Esophagus squamous epithelium (tissue), 5 donors: ENCODE measurements around the gene SIGLEC9. TPM values are rescaled to one million over a fixed set of nuclear protein-coding genes. Genes with fewer than 3 reads are reported as not detected.
A peak's percentile ranks its signal among the peaks of the same experiment; 100 is the strongest.

Source experiments
- DNase-seq: peaks from one replicate; lab custom pipeline; 2025; lab: John Stamatoyannopoulos, UW
- H3K27ac ChIP-seq, 4 donors: fragments of 200-600 bp; sonication (generic); one replicate each; pipeline ENCODE4 v1.5.1; 2016 to 2019; ENCODE audit warnings: mild to moderate bottlenecking in 1 of 4
- H3K27me3 ChIP-seq, 4 donors: fragments of 200-600 bp; sonication (generic); 1 replicate in 3 of 4; 2 replicates in 1 of 4; pipeline versions ENCODE4 v1.5.1 to v1.6.0; 2017 to 2021; ENCODE audit warnings: antibody characterized with exemption in 1 of 4
- H3K36me3 ChIP-seq, 3 donors: fragments of 200-600 bp; sonication (generic); one replicate each; pipeline ENCODE4 v1.5.1; 2016 to 2019
- H3K4me1 ChIP-seq, 3 donors: fragments of 200-600 bp; sonication (generic); one replicate each; pipeline ENCODE4 v1.5.1; 2017 to 2019
- H3K4me3 ChIP-seq, 4 donors: fragments of 200-600 bp; sonication (generic); 1 replicate in 3 of 4; 2 replicates in 1 of 4; pipeline ENCODE4 v1.5.1; 2016 to 2019; ENCODE audit warnings: mild to moderate bottlenecking in 2 of 4, moderate library complexity in 1 of 4
- H3K9me3 ChIP-seq, 3 donors: fragments of 200-600 bp; sonication (generic); one replicate each; pipeline ENCODE4 v1.5.1; 2016 to 2019
- POLR2A ChIP-seq, 4 donors: fragments of 450-650 bp; IDR thresholded peaks; one replicate each; pipeline ENCODE4 v1.6.1; 2017; ENCODE audit warnings: antibody characterized with exemption in 4 of 4, mild to moderate bottlenecking in 4 of 4, moderate library complexity in 3 of 4
- WGBS, 2 donors: methylation state at CpG; one replicate each; pipeline ENCODE4 v1.1.5; 2018; 5-methylcytosine and 5-hydroxymethylcytosine counted together
- intact Hi-C: fragments of 100-400 bp; cut with DNase I; formaldehyde crosslinking; loops from one replicate; pipeline ENCODE4 v1.15.0; 2022
- total RNA-seq, 4 donors: library from RNA; depleted of rRNA; stranded (reverse); fragments of >200 nt; gene quantifications; one replicate each; pipeline ENCODE4 v1.1.0, GENCODE V29; 2016
- TF ChIP-seq, protein P1 (sequence below), 6 experiments: fragments of 450-650 bp in 4 of 6; fragments of 200-600 bp in 2 of 6; sonication (generic) in 2 of 6; IDR thresholded peaks; one replicate each; pipeline ENCODE4 v1.5.1; 2016 to 2019; ENCODE audit warnings: antibody characterized with exemption in 6 of 6, mild to moderate bottlenecking in 4 of 6, moderate library complexity in 4 of 6
- donor health status: DM: yes; HTN: yes; CAD: no.

SIGLEC9 gene
- total RNA-seq, 4 donors from 2014 or later: 0.49 to 4.4 (median 2.4) TPM

DNA sequence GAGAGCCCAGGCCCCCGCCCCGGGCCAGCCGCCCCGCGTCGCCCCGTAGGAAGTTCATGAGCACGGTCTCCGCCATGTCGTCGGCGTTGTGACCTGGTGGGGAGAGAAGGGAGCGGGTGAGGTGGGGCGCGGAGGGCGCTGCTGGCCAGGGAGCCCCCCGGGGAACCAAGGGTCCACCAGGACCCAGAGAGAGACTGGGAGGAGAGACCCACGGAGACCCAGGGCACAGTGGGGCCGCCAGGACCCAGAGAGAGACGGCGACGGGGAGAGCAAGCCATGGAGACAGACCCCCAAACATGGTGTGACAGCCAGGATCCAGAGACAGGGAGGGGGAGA is 25.7 kb upstream of the SIGLEC9 start:
- intact Hi-C loops: loop anchor here (5.0 kb wide), 1 partner anchor 172 kb away; no protein-coding TSS in a partner anchor
- H3K27ac ChIP-seq: no peak overlapping the region
- H3K27me3 ChIP-seq: no peaks in the 10 kb centered on the region
- peaks cover 3 to 68% (median 4%) of the 10 kb centered on the region in 3 donors for H3K36me3 ChIP-seq
- peaks cover 0 to 44% (median 7%) of the 10 kb centered on the region in 3 donors for H3K4me1 ChIP-seq
- 95% methylated on average over 3 of the region's 22 CpGs; no CpG with 5 or more reads in 1 of the 2 donors for WGBS, 2 donors
- TF ChIP-seq POLR2A (IDR thresholded peaks at IDR 0.05): no peak
- TF ChIP-seq, protein P1, sequence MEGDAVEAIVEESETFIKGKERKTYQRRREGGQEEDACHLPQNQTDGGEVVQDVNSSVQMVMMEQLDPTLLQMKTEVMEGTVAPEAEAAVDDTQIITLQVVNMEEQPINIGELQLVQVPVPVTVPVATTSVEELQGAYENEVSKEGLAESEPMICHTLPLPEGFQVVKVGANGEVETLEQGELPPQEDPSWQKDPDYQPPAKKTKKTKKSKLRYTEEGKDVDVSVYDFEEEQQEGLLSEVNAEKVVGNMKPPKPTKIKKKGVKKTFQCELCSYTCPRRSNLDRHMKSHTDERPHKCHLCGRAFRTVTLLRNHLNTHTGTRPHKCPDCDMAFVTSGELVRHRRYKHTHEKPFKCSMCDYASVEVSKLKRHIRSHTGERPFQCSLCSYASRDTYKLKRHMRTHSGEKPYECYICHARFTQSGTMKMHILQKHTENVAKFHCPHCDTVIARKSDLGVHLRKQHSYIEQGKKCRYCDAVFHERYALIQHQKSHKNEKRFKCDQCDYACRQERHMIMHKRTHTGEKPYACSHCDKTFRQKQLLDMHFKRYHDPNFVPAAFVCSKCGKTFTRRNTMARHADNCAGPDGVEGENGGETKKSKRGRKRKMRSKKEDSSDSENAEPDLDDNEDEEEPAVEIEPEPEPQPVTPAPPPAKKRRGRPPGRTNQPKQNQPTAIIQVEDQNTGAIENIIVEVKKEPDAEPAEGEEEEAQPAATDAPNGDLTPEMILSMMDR (IDR thresholded peaks at IDR 0.05): no peak
- H3K4me3 ChIP-seq: peak overlapping the region in 1 of 4 donors; percentile 41
- DNase-seq: no peak
- H3K9me3 ChIP-seq: no peaks in the 10 kb centered on the region

DNA sequence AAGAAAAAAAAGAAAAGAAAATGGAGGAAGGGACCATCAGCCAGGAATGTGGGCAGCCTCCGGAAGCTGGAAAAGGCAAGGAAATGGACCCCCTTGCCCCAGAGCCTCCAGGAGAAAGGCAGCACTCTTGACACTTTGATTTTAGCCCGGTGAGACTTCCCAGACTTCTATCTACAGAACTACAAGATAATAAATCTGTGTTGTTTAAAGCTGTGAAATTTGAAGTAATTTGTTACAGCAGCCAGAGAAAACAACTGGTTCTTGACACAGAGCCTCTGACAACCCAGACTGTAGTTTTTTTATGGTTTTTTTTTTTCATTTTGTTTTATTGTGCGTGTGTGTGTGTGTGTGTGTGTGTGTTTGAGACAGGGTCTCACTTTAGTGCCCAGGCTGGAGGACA is 24.1 kb upstream of the SIGLEC9 start:
- intact Hi-C loops: no loop called here
- peaks cover 5 to 83% (median 5%) of the 10 kb centered on the region in 3 donors for H3K36me3 ChIP-seq

DNA sequence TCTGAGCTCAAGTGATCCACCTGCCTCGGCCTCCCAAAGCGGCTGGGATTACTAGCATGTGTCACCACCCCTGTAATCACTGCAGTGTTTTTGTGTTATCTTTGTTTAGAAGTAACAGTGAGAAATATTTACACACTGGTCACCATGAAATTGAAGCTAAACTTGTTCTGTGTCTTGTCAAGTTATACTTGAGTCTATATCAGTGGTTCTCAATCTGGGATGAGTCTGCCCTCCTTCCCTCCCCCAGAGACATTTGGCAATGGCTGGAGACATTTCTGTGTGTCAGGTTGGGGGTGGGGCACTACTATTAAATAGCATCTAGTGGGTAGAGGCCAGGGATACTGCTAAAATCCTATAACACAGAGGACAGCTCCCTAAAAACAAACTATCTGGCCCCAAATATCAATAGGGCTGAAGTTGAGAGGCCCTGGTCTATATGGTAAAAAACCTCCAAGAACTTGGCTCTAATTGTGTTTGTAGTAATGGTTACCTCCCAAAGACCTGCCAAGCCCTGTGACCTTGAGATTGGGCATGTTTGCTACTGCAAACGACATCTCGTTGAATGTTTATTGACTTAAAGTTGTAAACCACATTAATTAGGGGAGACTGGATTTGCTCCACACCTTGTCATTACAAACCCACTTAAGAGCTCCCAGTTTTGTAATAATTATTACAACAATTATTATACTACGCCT is 23.4 kb upstream of the SIGLEC9 start:
- H3K4me3 ChIP-seq: no peak overlapping the region
- no peak for DNase-seq
- H3K4me1 ChIP-seq: peaks cover 0 to 33% (median 7%) of the 10 kb centered on the region in 3 donors
- intact Hi-C loops: no loop called here
- TF ChIP-seq, protein P1 (IDR thresholded peaks at IDR 0.05): no peak
- TF ChIP-seq POLR2A (IDR thresholded peaks at IDR 0.05): no peak
- peaks cover 5 to 83% (median 5%) of the 10 kb centered on the region in 3 donors for H3K36me3 ChIP-seq
- 67 to 69% methylated on average over 5 of the region's 5 CpGs for WGBS, 2 donors
- H3K9me3 ChIP-seq: no peaks in the 10 kb centered on the region
- no peak overlapping the region for H3K27ac ChIP-seq
- H3K27me3 ChIP-seq: no peaks in the 10 kb centered on the region

More for the DNA sequence above, 24.1 kb upstream of the SIGLEC9 start:
- DNase-seq: no peak
- no peak overlapping the region for H3K4me3 ChIP-seq
- WGBS, 2 donors: 54 to 69% methylated on average over 3 of the region's 3 CpGs
- no peaks in the 10 kb centered on the region for H3K9me3 ChIP-seq
- H3K27ac ChIP-seq: no peak overlapping the region
- H3K4me1 ChIP-seq: peaks cover 0 to 34% (median 7%) of the 10 kb centered on the region in 3 donors
- H3K27me3 ChIP-seq: no peaks in the 10 kb centered on the region
- no peak for TF ChIP-seq POLR2A (IDR thresholded peaks at IDR 0.05)

DNA sequence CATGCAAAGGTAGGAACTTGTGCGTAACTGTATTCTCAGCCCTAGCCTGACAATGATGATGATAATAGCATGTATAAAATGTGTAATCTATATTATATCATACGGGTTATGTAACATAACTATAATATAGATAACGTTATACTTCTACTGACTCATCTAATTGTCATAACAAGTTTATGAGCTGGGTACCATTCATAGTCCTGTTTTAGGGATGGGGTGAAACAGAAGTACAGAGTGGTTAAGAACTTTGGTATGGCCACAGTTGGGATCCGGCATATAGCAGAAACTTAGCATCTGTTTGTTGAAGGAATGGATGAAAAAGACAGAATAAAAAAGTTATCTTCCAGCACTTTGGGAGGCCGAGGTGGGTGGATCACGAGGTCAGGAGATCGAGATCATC is 21.7 kb upstream of the SIGLEC9 start:
- H3K9me3 ChIP-seq: no peaks in the 10 kb centered on the region
- no peaks in the 10 kb centered on the region for H3K27me3 ChIP-seq
- peaks cover 10 to 34% (median 14%) of the 10 kb centered on the region in 3 donors for H3K4me1 ChIP-seq
- DNase-seq: no peak
- no peak overlapping the region for H3K27ac ChIP-seq
- peaks cover 5 to 75% (median 5%) of the 10 kb centered on the region in 3 donors for H3K36me3 ChIP-seq
- no peak for TF ChIP-seq POLR2A (IDR thresholded peaks at IDR 0.05)
- TF ChIP-seq, protein P1 (IDR thresholded peaks at IDR 0.05): no peak
- intact Hi-C loops: no loop called here
- 80 to 88% methylated on average over 7 of the region's 7 CpGs for WGBS, 2 donors
- H3K4me3 ChIP-seq: no peak overlapping the region

DNA sequence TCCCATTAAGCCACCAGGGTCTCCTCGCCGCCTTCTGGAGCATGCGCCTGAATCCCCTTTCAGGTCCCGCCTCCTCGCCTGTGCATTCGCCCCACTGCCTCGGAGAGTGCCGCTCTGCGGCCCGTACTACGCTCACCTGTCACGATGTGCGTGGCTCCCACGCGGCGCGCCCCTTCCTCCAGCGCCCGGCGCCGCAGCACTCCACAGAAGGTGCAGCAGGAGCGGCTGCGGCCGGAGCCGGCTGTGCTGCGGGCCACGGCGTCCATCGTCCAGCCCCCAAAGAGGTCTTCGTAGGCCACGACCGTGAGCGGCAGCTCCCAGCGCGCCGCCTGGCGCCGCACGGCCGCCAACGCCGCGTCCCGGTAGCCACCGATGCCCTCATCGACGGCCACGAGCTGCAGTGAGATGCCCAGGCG is 20.8 kb upstream of the SIGLEC9 start:
- peaks cover 12 to 38% (median 17%) of the 10 kb centered on the region in 3 donors for H3K4me1 ChIP-seq
- H3K27me3 ChIP-seq: no peaks in the 10 kb centered on the region
- WGBS, 2 donors: 93 to 95% methylated on average over 11 to 12 of the region's 49 CpGs
- H3K36me3 ChIP-seq: peaks cover 5 to 65% (median 5%) of the 10 kb centered on the region in 3 donors
- TF ChIP-seq, protein P1 (IDR thresholded peaks at IDR 0.05): no peak
- no peak for TF ChIP-seq POLR2A (IDR thresholded peaks at IDR 0.05)
- H3K4me3 ChIP-seq: no peak overlapping the region
- no peak overlapping the region for H3K27ac ChIP-seq
- no peaks in the 10 kb centered on the region for H3K9me3 ChIP-seq
- intact Hi-C loops: no loop called here
- no peak for DNase-seq
